HEK293 (cell line): ENCODE data around the gene TIMP2.
A peak's percentile ranks its signal among the peaks of the same experiment; 100 is the strongest.

ENCODE experiments used
- CTCF ChIA-PET: fragments of 350-600 bp; formaldehyde crosslinking; extraction: SDS; loops from one replicate; lab custom pipeline; 2021; ENCODE audit warnings: antibody characterized with exemption; lab: Yijun Ruan, JAX
- POLR2A ChIA-PET: fragments of 300-600 bp; formaldehyde crosslinking; extraction: SDS; loops from one replicate; lab custom pipeline; 2020; ENCODE audit warnings: antibody characterized with exemption, inconsistent platforms; lab: Yijun Ruan, JAX
- H3K27ac ChIP-seq: fragments of 200-500 bp; sonication (Bioruptor generic); 2 replicates; pipeline ENCODE4 v1.5.1; 2014; ENCODE audit warnings: low read depth, low read length, control low read depth, inconsistent platforms; ENCODE audit errors: extremely low read depth
- H3K36me3 ChIP-seq, 2 experiments: fragments of 200-500 bp in 1 of 2; sonication (Bioruptor generic) in 1 of 2; 1 replicate in 1 of 2; 2 replicates in 1 of 2; pipeline ENCODE4 v1.5.1; 2014 to 2017; ENCODE audit warnings: inconsistent platforms in 2 of 2, low read length in 2 of 2; ENCODE audit not compliant: control insufficient read depth in 2 of 2, insufficient read depth in 1 of 2
- H3K4me1 ChIP-seq: fragments of 200-500 bp; sonication (Bioruptor generic); 2 replicates; pipeline ENCODE4 v1.5.1; 2014; ENCODE audit warnings: mild to moderate bottlenecking, low read length, inconsistent platforms; ENCODE audit not compliant: control insufficient read depth, insufficient read depth
- H3K4me3 ChIP-seq: 2 replicates; pipeline ENCODE4 v1.5.1; 2011; ENCODE audit warnings: low read depth, mild to moderate bottlenecking, control low read depth, low read length, moderate library complexity
- H3K9me3 ChIP-seq: fragments of 200-500 bp; sonication (Bioruptor generic); 2 replicates; pipeline ENCODE4 v1.5.1; 2014; ENCODE audit warnings: low read depth, low read length, inconsistent platforms; ENCODE audit not compliant: control insufficient read depth, insufficient read depth
- CTCF ChIP-seq: fragments of 450-650 bp; formaldehyde crosslinking; IDR thresholded peaks from 2 replicates; pipeline ENCODE4 v1.5.1; 2016; ENCODE audit warnings: missing biosample characterization, missing genetic modification characterization
- GFI1B ChIP-seq: fragments of 450-650 bp; formaldehyde crosslinking; IDR thresholded peaks from 2 replicates; pipeline ENCODE4 v1.5.1; 2016; ENCODE audit warnings: missing biosample characterization, missing genetic modification characterization
- GLIS2 ChIP-seq: fragments of 450-650 bp; formaldehyde crosslinking; IDR thresholded peaks from 2 replicates; pipeline ENCODE4 v1.5.1; 2016; ENCODE audit warnings: missing biosample characterization, missing genetic modification characterization
- SETDB1 ChIP-seq: IDR thresholded peaks from one replicate; pipeline ENCODE4 v1.6.1; 2017; ENCODE audit warnings: mild to moderate bottlenecking, low read length, moderate library complexity, mixed read lengths; ENCODE audit not compliant: insufficient read length
- SP2 ChIP-seq: fragments of 450-650 bp; formaldehyde crosslinking; IDR thresholded peaks from 2 replicates; pipeline ENCODE4 v1.5.1; 2016; ENCODE audit warnings: missing biosample characterization, missing genetic modification characterization
- WT1 ChIP-seq: fragments of 450-650 bp; formaldehyde crosslinking; IDR thresholded peaks from 2 replicates; pipeline ENCODE4 v1.5.1; 2016; ENCODE audit warnings: missing biosample characterization, missing genetic modification characterization
- ZFP41 ChIP-seq: fragments of 450-650 bp; formaldehyde crosslinking; IDR thresholded peaks from 2 replicates; pipeline ENCODE4 v1.5.1; 2016; ENCODE audit warnings: missing biosample characterization, missing genetic modification characterization, borderline replicate concordance
- ZFP69B ChIP-seq: fragments of 450-650 bp; formaldehyde crosslinking; IDR thresholded peaks from 2 replicates; pipeline ENCODE4 v1.5.1; 2016; ENCODE audit warnings: missing biosample characterization, missing genetic modification characterization
- ZIC2 ChIP-seq: fragments of 450-650 bp; formaldehyde crosslinking; IDR thresholded peaks from 2 replicates; pipeline ENCODE4 v1.5.1; 2016; ENCODE audit warnings: missing biosample characterization, missing genetic modification characterization
- ZNF10 ChIP-seq: fragments of 450-650 bp; formaldehyde crosslinking; IDR thresholded peaks from 2 replicates; pipeline ENCODE4 v1.5.1; 2017; ENCODE audit warnings: missing biosample characterization, missing genetic modification characterization
- ZNF133 ChIP-seq: fragments of 450-650 bp; formaldehyde crosslinking; IDR thresholded peaks from 2 replicates; pipeline ENCODE4 v1.5.1; 2016; ENCODE audit warnings: missing biosample characterization, missing genetic modification characterization
- ZNF155 ChIP-seq: fragments of 450-650 bp; formaldehyde crosslinking; IDR thresholded peaks from 2 replicates; pipeline ENCODE4 v1.5.1; 2016; ENCODE audit warnings: missing biosample characterization, missing genetic modification characterization
- ZNF324 ChIP-seq: fragments of 450-650 bp; formaldehyde crosslinking; IDR thresholded peaks from 2 replicates; pipeline ENCODE4 v1.5.1; 2016; ENCODE audit warnings: missing biosample characterization, missing genetic modification characterization
- ZNF341 ChIP-seq: fragments of 450-650 bp; formaldehyde crosslinking; IDR thresholded peaks from 2 replicates; pipeline ENCODE4; 2016; ENCODE audit warnings: low read depth, missing biosample characterization, missing genetic modification characterization
- ZNF423 ChIP-seq: fragments of 450-650 bp; formaldehyde crosslinking; IDR thresholded peaks from 2 replicates; pipeline ENCODE4 v1.5.1; 2016; ENCODE audit warnings: missing biosample characterization, missing genetic modification characterization
- ZNF433 ChIP-seq: fragments of 450-650 bp; formaldehyde crosslinking; IDR thresholded peaks from 2 replicates; pipeline ENCODE4 v1.5.1; 2016; ENCODE audit warnings: missing biosample characterization, missing genetic modification characterization, low read depth
- ZNF555 ChIP-seq: fragments of 450-650 bp; formaldehyde crosslinking; conservative IDR thresholded peaks from 2 replicates; pipeline ENCODE4 v1.5.1; 2017; ENCODE audit warnings: missing biosample characterization, mild to moderate bottlenecking, missing genetic modification characterization, inconsistent platforms
- ZNF571 ChIP-seq: fragments of 450-650 bp; formaldehyde crosslinking; IDR thresholded peaks from 2 replicates; pipeline ENCODE4 v1.5.0; 2017; ENCODE audit warnings: missing biosample characterization, missing genetic modification characterization
- ZNF600 ChIP-seq: fragments of 450-650 bp; formaldehyde crosslinking; IDR thresholded peaks from 2 replicates; pipeline ENCODE4 v1.5.1; 2016; ENCODE audit warnings: missing biosample characterization, missing genetic modification characterization
- ZNF664 ChIP-seq: fragments of 450-650 bp; formaldehyde crosslinking; IDR thresholded peaks from 2 replicates; pipeline ENCODE4 v1.5.1; 2016; ENCODE audit warnings: missing biosample characterization, missing genetic modification characterization
- ZNF837 ChIP-seq: fragments of 450-650 bp; formaldehyde crosslinking; IDR thresholded peaks from 2 replicates; pipeline ENCODE4 v1.5.1; 2016; ENCODE audit warnings: missing biosample characterization, missing genetic modification characterization
- ZSCAN16 ChIP-seq: fragments of 450-650 bp; formaldehyde crosslinking; IDR thresholded peaks from 2 replicates; pipeline ENCODE4 v1.5.1; 2016; ENCODE audit warnings: missing biosample characterization, missing genetic modification characterization

TIMP2 gene

GRCh38 chr17:78883533-78884131, 41.6 kb downstream of the TIMP2 start:
- TF ChIP-seq CTCF: 0 out of 2 replicates have a peak, but pooled peaks have one; percentile 27
- TF ChIP-seq SP2 (tag by site-specific recombination): peak; percentile 36
- TF ChIP-seq ZNF555: no peak
- TF ChIP-seq ZNF423 (tag by site-specific recombination): 0 out of 2 replicates have a peak, but pooled peaks have one; percentile 18
- no peak for TF ChIP-seq ZIC2
- TF ChIP-seq ZNF600 (tag by site-specific recombination): peak; percentile 54; the same call in 1 of the 2 replicates
- TF ChIP-seq GLIS2 (tag by site-specific recombination): 0 out of 2 replicates have a peak, but pooled peaks have one; percentile 39
- 0 out of 2 replicates have a peak, but pooled peaks have one; percentile 19 for TF ChIP-seq ZFP69B (tag by site-specific recombination)
- TF ChIP-seq ZNF571: no peak
- TF ChIP-seq ZNF341 (tag by site-specific recombination): 0 out of 2 replicates have a peak, but pooled peaks have one; percentile 21
- POLR2A ChIA-PET: interaction anchor here (0.6 to 1.3 kb wide), 4 partner anchors 10 to 90 kb away, joined by 3 to 4 read pairs (median 3); no protein-coding TSS in a partner anchor
- Histone ChIP-seq H3K36me3 (no peaks in the 10 kb centered on the region), H3K4me3 (no peak overlapping the region), H3K27ac (no peak overlapping the region), H3K9me3 (no peaks in the 10 kb centered on the region), H3K4me1 (0 out of 2 replicates have a peak, but pooled peaks cover 2% of the 10 kb centered on the region)
- CTCF ChIA-PET: interaction anchor here (0.6 to 1.7 kb wide), 3 partner anchors 18 to 69 kb away, joined by 3 to 7 read pairs (median 4); no protein-coding TSS in a partner anchor

DNA sequence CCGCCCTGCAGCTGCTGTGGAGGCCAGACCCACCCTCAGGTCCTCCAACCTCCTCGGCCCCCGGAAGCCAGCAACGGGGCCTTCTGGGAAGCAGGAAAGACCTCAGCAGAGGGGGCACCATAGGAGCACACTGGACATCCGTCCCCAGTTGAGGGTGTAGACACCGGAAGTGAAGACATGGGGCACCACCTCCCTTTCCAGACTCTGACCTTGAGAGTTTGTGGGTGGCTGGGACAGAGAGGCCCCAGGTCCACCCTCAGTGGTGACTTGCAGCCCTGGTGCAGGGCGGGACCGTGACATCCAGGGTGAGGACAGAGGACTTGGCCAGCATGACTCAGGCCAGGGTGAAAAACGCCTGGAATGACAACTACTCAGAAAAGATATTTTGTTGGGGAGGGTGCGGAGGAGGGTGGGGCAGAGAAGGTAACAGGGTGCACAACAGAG, 42.1 kb downstream of the TIMP2 start:
- TF ChIP-seq ZNF837 (tag by site-specific recombination): no peak
- no peak for TF ChIP-seq ZNF10 (tag by site-specific recombination)
- no peak for TF ChIP-seq ZNF133 (tag by site-specific recombination)
- no peak for TF ChIP-seq ZNF433 (tag by site-specific recombination)
- no peak for TF ChIP-seq GFI1B (tag by site-specific recombination)
- no peak for TF ChIP-seq ZFP41 (tag by site-specific recombination)
- no peak for TF ChIP-seq SETDB1
- TF ChIP-seq ZNF664 (tag by site-specific recombination): no peak
- no peak for TF ChIP-seq ZSCAN16
- no peak overlapping the region for H3K4me3 ChIP-seq
- 0 out of 2 replicates have a peak, but pooled peaks cover 2% of the 10 kb centered on the region for H3K4me1 ChIP-seq
- H3K27ac ChIP-seq: no peak overlapping the region
- H3K36me3 ChIP-seq: no peaks in the 10 kb centered on the region
- ChIA-PET POLR2A (interaction anchor here (1.0 to 1.3 kb wide), 3 partner anchors 9 to 90 kb away, joined by 3 to 4 read pairs (median 3); no protein-coding TSS in a partner anchor), CTCF (interaction anchor here (0.6 to 1.7 kb wide), 3 partner anchors 17 to 55 kb away, joined by 3 to 7 read pairs (median 4); no protein-coding TSS in a partner anchor)
- no peaks in the 10 kb centered on the region for H3K9me3 ChIP-seq

DNA sequence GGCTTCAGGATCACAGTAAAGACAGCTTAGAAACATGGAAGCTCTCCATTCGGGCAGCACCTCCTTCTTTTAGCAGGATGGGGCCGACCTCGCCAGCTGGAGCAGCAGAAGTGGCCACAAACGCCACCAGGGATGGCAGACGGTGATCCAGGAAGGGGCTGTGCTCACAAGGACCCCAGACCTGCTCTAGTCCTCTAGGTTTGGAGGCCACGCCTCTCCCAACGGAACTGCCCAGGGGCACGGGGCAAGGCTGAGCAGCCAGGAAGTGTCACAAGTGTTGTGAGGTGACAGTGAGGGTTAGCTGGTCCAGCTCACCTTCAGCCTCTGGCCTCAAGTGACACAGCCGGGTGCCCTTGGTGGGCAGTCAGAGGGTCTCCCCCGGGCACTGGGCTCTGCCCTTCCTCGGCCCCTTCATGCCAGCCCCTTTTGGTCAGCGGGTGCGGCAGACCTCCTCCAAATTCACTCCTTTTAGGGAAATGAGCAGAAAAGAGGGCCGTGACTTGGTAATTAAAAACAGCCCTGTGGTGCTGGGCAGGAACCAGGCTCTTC, 42.6 kb downstream of the TIMP2 start:
- Histone ChIP-seq H3K4me3 (no peak overlapping the region), H3K4me1 (0 out of 2 replicates have a peak, but pooled peaks cover 2% of the 10 kb centered on the region), H3K36me3 (no peaks in the 10 kb centered on the region), H3K9me3 (no peaks in the 10 kb centered on the region), H3K27ac (no peak overlapping the region)
- ChIA-PET CTCF (interaction anchor here (1.6 kb wide), 1 partner anchor 17 kb away, joined by 4 read pairs; no protein-coding TSS in a partner anchor), POLR2A (interaction anchor here (0.5 to 1.3 kb wide), 3 partner anchors 37 to 91 kb away, joined by 3 to 5 read pairs (median 4); no protein-coding TSS in a partner anchor)
- TF ChIP-seq WT1 (tag by site-specific recombination) (no peak), ZNF155 (tag by site-specific recombination) (no peak), ZNF324 (no peak)
